Measurements from ENCODE around the gene ZNF764. TPM values are rescaled to one million over a fixed set of nuclear protein-coding genes. Genes with fewer than 3 reads are reported as not detected.
"Not testable (repeated sequence)": the region's sequence is repeated elsewhere in the genome, so short reads cannot be mapped to it uniquely, and the experiment has no call there.

The ZNF764 gene
- total RNA-seq, 1 donor from 2014 or later, result 19.2 TPM

GRCh38 chr16:30539986-30540526, 18.1 kb downstream of the ZNF764 start:
- Mint-ChIP-seq H3K36me3 (ENCODE audit: low read depth) (peaks cover 12% of the 10 kb centered on the region), H3K4me1 (peaks cover 18% of the 10 kb centered on the region)
- POLR2A ChIA-PET, result interaction anchor here (0.7 to 1.4 kb wide), 3 partner anchors 18 to 102 kb away, joined by 3 to 4 read pairs (median 3); partner anchors contain the start of gene ZNF764
- CTCF ChIA-PET; DNase-seq; ATAC-seq (ENCODE audit: low read depth); intact Hi-C loops (cut with micrococcal nuclease); H3K27ac Mint-ChIP-seq; H3K27me3 Mint-ChIP-seq; H3K9me3 Mint-ChIP-seq; H3K4me3 Mint-ChIP-seq: not testable (repeated sequence)

GRCh38 chr16:30539000-30539964, 18.9 kb downstream of the ZNF764 start:
- ATAC-seq (ENCODE audit: low read depth) (no peak), DNase-seq (no peak)
- Mint-ChIP-seq H3K9me3 (no peaks in the 10 kb centered on the region), H3K27ac (no peak overlapping the region), H3K27me3 (no peaks in the 10 kb centered on the region), H3K4me3 (no peak overlapping the region), H3K4me1 (peaks cover 21% of the 10 kb centered on the region), H3K36me3 (ENCODE audit: low read depth) (peaks cover 16% of the 10 kb centered on the region)
- POLR2A ChIA-PET, result interaction anchor here (0.7 to 1.4 kb wide), 3 partner anchors 19 to 103 kb away, joined by 3 to 4 read pairs (median 3); partner anchors contain the start of gene ZNF764
- CTCF ChIA-PET, result no interaction called here
- TF ChIP-seq CTCF (IDR thresholded peaks at IDR 0.05), result no peak
- intact Hi-C loops (cut with micrococcal nuclease), result no loop called here

GRCh38 chr16:30536391-30537024, 21.7 kb downstream of the ZNF764 start:
- ATAC-seq (ENCODE audit: low read depth); DNase-seq; H3K27me3 Mint-ChIP-seq; H3K9me3 Mint-ChIP-seq; intact Hi-C loops (cut with micrococcal nuclease): not testable (repeated sequence)
- peaks cover 30% of the 10 kb centered on the region for H3K36me3 Mint-ChIP-seq (ENCODE audit: low read depth)
- ChIA-PET POLR2A (interaction anchor here (0.9 to 4.2 kb wide), 21 partner anchors 9 to 166 kb away, joined by 3 to 135 read pairs (median 20); partner anchors contain the start of genes DCTPP1, FBRS, ITGAL and SEPHS2), CTCF (interaction anchor here (0.7 to 3.5 kb wide), 14 partner anchors 18 to 157 kb away, joined by 3 to 35 read pairs (median 6); partner anchors contain the start of genes DCTPP1 and ITGAL)
- H3K4me3 Mint-ChIP-seq, result peak overlapping the region; percentile 96
- peak overlapping the region; percentile 97 for H3K27ac Mint-ChIP-seq
- H3K4me1 Mint-ChIP-seq, result peaks cover 29% of the 10 kb centered on the region

GRCh38 chr16:30535777-30536190, 22.4 kb downstream of the ZNF764 start:
- POLR2A ChIA-PET, result interaction anchor here (0.6 to 4.2 kb wide), 39 partner anchors 8 to 444 kb away, joined by 3 to 135 read pairs (median 9); partner anchors contain the start of genes DCTPP1, FBRS, ITGAL and PRR14
- CTCF ChIA-PET, result interaction anchor here (0.7 to 3.5 kb wide), 21 partner anchors 19 to 444 kb away, joined by 3 to 35 read pairs (median 4); partner anchors contain the start of genes DCTPP1, ITGAL, TBX6 and ZNF764
- intact Hi-C loops (cut with micrococcal nuclease), result loop anchor here (1.0 to 2.0 kb wide), 10 partner anchors 8 to 163 kb away; partner anchors contain the start of genes DCTPP1, ITGAL, SRCAP and ZNF688
- H3K27ac Mint-ChIP-seq, result peak overlapping the region; percentile 97
- H3K36me3 Mint-ChIP-seq (ENCODE audit: low read depth), result peaks cover 38% of the 10 kb centered on the region
- H3K27me3 Mint-ChIP-seq, result no peaks in the 10 kb centered on the region
- DNase-seq (peak; percentile 43), ATAC-seq (ENCODE audit: low read depth) (peak; percentile 51)
- H3K4me3 Mint-ChIP-seq, result peak overlapping the region; percentile 96
- H3K4me1 Mint-ChIP-seq, result peaks cover 29% of the 10 kb centered on the region
- H3K9me3 Mint-ChIP-seq, result no peaks in the 10 kb centered on the region
- TF ChIP-seq CTCF (IDR thresholded peaks at IDR 0.05), result no peak

GRCh38 chr16:30535106-30535776, 22.9 kb downstream of the ZNF764 start:
- CTCF ChIA-PET, result interaction anchor here (0.9 to 3.5 kb wide), 21 partner anchors 19 to 443 kb away, joined by 3 to 35 read pairs (median 5); partner anchors contain the start of genes DCTPP1, ITGAL, TBX6 and ZNF764
- Mint-ChIP-seq H3K4me1 (peaks cover 29% of the 10 kb centered on the region), H3K27ac (peak overlapping the region; percentile 97), H3K27me3 (no peaks in the 10 kb centered on the region), H3K4me3 (peak overlapping the region; percentile 96), H3K36me3 (ENCODE audit: low read depth) (peaks cover 40% of the 10 kb centered on the region), H3K9me3 (no peaks in the 10 kb centered on the region)
- TF ChIP-seq CTCF (IDR thresholded peaks at IDR 0.05), result no peak
- POLR2A ChIA-PET, result interaction anchor here (0.6 to 4.2 kb wide), 45 partner anchors 8 to 443 kb away, joined by 3 to 135 read pairs (median 7); partner anchors contain the start of genes DCTPP1, FBRS, ITGAL and PRR14
- peak; percentile 16 for ATAC-seq (ENCODE audit: low read depth)
- intact Hi-C loops (cut with micrococcal nuclease), result loop anchor here (1.0 to 2.0 kb wide), 10 partner anchors 8 to 164 kb away; partner anchors contain the start of genes DCTPP1, ITGAL, SRCAP and ZNF688
- DNase-seq, result no peak

All from activated B cell treated with CpG ODN at 0.5 μM for 24 hours (primary cell).